OCI-LY1 (cell line): ENCODE data around the gene MYO1D.

ENCODE experiments used
- EZH2 ChIP-seq: fragments of 200-600 bp; sonication (generic), shearing (Covaris generic); IDR thresholded peaks from 2 replicates; pipeline ENCODE4 v1.8.0; 2017; ENCODE audit warnings: borderline replicate concordance, mixed run types, mild to moderate bottlenecking, antibody characterized with exemption, low read length, moderate library complexity, mixed read lengths
- TF ChIP-seq, protein P1 (sequence below): fragments of 200-600 bp; sonication (generic), shearing (Covaris generic); IDR thresholded peaks from 2 replicates; pipeline ENCODE4 v1.5.1; 2017; ENCODE audit warnings: mild to moderate bottlenecking, antibody characterized with exemption, low read length, moderate library complexity, mixed read lengths

DNA sequence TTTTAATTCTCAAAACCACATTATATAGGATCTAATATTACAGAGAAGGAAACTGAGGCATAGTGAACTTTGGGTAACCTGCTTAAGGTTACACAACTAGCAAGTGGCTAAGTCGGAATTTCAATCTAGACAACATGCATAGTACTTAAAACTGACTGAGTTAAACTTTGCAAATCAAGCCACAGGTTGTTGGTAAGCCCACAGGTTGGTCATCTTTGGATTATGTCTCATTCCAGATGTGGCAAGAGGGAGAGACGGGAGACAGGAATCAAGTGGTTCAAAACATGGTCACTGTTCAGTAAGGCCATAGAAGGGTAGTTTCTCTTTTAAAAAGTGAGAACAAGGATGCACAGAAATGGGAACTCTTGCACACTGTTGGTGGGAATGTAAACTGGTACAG, 57.1 kb downstream of the MYO1D start:
- TF ChIP-seq, protein P1, sequence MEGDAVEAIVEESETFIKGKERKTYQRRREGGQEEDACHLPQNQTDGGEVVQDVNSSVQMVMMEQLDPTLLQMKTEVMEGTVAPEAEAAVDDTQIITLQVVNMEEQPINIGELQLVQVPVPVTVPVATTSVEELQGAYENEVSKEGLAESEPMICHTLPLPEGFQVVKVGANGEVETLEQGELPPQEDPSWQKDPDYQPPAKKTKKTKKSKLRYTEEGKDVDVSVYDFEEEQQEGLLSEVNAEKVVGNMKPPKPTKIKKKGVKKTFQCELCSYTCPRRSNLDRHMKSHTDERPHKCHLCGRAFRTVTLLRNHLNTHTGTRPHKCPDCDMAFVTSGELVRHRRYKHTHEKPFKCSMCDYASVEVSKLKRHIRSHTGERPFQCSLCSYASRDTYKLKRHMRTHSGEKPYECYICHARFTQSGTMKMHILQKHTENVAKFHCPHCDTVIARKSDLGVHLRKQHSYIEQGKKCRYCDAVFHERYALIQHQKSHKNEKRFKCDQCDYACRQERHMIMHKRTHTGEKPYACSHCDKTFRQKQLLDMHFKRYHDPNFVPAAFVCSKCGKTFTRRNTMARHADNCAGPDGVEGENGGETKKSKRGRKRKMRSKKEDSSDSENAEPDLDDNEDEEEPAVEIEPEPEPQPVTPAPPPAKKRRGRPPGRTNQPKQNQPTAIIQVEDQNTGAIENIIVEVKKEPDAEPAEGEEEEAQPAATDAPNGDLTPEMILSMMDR: no peak
- no peak for TF ChIP-seq EZH2
